Left ventricle myocardium inferior (tissue), 1 donor: ENCODE measurements around the gene SAG. TPM values are rescaled to one million over a fixed set of nuclear protein-coding genes. Genes with fewer than 3 reads are reported as not detected.

ENCODE experiments used
- DNase-seq: peaks from one replicate; pipeline ENCODE4 v3.0.0-alpha.2; 2020
- H3K27ac ChIP-seq: fragments of 200-600 bp; replicated peaks from 2 replicates; pipeline ENCODE4 v1.8.0; 2021
- H3K27me3 ChIP-seq: fragments of 200-600 bp; 2 replicates; pipeline ENCODE4 v1.8.0; 2021; ENCODE audit warnings: low read depth
- H3K36me3 ChIP-seq: fragments of 200-600 bp; 2 replicates; pipeline ENCODE4 v1.8.0; 2021
- H3K4me1 ChIP-seq: fragments of 200-600 bp; 2 replicates; pipeline ENCODE4 v1.8.0; 2021
- H3K4me3 ChIP-seq: fragments of 200-600 bp; 2 replicates; pipeline ENCODE4 v1.8.0; 2021; ENCODE audit warnings: mild to moderate bottlenecking, moderate library complexity
- H3K9me3 ChIP-seq: fragments of 200-600 bp; replicated peaks from 2 replicates; pipeline ENCODE4 v1.8.0; 2021
- CTCF ChIP-seq: fragments of 200-600 bp; IDR thresholded peaks from 2 replicates; pipeline ENCODE4 v1.8.0; 2021; ENCODE audit warnings: antibody characterized with exemption, mild to moderate bottlenecking, borderline replicate concordance
- intact Hi-C: fragments of 100-400 bp; cut with micrococcal nuclease; formaldehyde crosslinking; loops from one replicate; pipeline ENCODE4 v1.11.0; 2022
- long read RNA-seq: library from polyadenylated mRNA; unstranded; transcript quantifications from one replicate; pipeline ENCODE4 v2.0.0, GENCODE V29; 2021
- total RNA-seq: library from RNA; stranded (reverse); fragmentation: NEBNext Ultra II Directional; extraction: Animal tissue kit (Norgen Biotek cat#: 25700); gene quantifications from one replicate; pipeline ENCODE4 v1.2.1, GENCODE V29; 2021
- donor health status: DM: no; HTN: yes; CAD: no; lungs with severe emphysema.

SAG gene
- total RNA-seq = not detected
- long read RNA-seq = 0 reads

DNA sequence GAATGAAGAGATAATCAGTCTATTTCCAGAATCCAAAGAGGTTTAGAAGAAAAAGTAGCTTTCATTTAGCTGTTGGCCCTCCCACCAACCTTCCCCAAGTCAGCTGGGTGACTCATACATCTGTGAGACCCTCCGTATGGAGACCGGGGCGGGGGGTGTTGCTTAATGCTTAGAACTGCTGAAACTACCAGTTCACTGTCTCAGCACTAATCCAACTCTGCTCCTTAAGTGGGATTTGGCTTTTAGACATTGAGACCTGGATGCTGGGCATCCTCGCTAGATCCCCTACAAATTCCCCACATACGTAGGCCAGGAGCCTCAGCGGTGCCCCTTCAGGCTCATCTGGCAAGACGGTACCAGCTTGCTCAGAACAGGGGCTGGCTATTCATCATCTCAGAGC, at the start of gene SAG:
SAG (plus strand) TSS at position 252 of the 400 bp plus-strand sequence. CDS start 1,374 bp downstream, outside the sequence.
- Histone ChIP-seq H3K27ac (no peak within 1 kb of the TSS), H3K4me1 (no peaks in the 10 kb centered on the region), H3K4me3 (no peak within 1 kb of the TSS), H3K9me3 (no peaks in the 10 kb centered on the region), H3K36me3 (no peaks in the 10 kb centered on the region), H3K27me3 (no peaks in the 10 kb centered on the region)
- intact Hi-C loops = no loop called here
- no peak for DNase-seq
- TF ChIP-seq CTCF = no peak

- intact Hi-C loops = no loop called here
- Histone ChIP-seq H3K4me3 (no peak overlapping the region), H3K27ac (no peak overlapping the region), H3K4me1 (peaks cover 17% of the 10 kb centered on the region), H3K36me3 (peaks cover 80% of the 10 kb centered on the region), H3K27me3 (no peaks in the 10 kb centered on the region), H3K9me3 (no peaks in the 10 kb centered on the region)
- DNase-seq = no peak
- no peak for TF ChIP-seq CTCF
These were observed 49.4 kb upstream of the SAG start for GRCh38 chr2:233258211-233258610.

- no peak for TF ChIP-seq CTCF
- intact Hi-C loops = no loop called here
- H3K27me3 ChIP-seq = no peaks in the 10 kb centered on the region
- no peak overlapping the region for H3K4me3 ChIP-seq
- no peak for DNase-seq
- H3K9me3 ChIP-seq = no peaks in the 10 kb centered on the region
- peaks cover 90% of the 10 kb centered on the region for H3K36me3 ChIP-seq
- no peak overlapping the region for H3K27ac ChIP-seq
- peaks cover 2% of the 10 kb centered on the region for H3K4me1 ChIP-seq
These were observed 47.9 kb upstream of the SAG start for GRCh38 chr2:233259730-233260129.

GRCh38 chr2:233260661-233261060, 47.0 kb upstream of the SAG start:
- TF ChIP-seq CTCF = no peak
- no peak for DNase-seq
- peaks cover 99% of the 10 kb centered on the region for H3K36me3 ChIP-seq
- intact Hi-C loops = no loop called here
- no peaks in the 10 kb centered on the region for H3K27me3 ChIP-seq
- H3K4me3 ChIP-seq = no peak overlapping the region
- H3K4me1 ChIP-seq = no peaks in the 10 kb centered on the region
- no peaks in the 10 kb centered on the region for H3K9me3 ChIP-seq
- no peak overlapping the region for H3K27ac ChIP-seq

GRCh38 chr2:233261819-233262555, 45.6 kb upstream of the SAG start:
- no peak for DNase-seq
- Histone ChIP-seq H3K9me3 (no peaks in the 10 kb centered on the region), H3K27me3 (no peaks in the 10 kb centered on the region), H3K27ac (no peak overlapping the region), H3K36me3 (peaks cover 99% of the 10 kb centered on the region), H3K4me1 (no peaks in the 10 kb centered on the region), H3K4me3 (no peak overlapping the region)
- TF ChIP-seq CTCF = no peak
- intact Hi-C loops = no loop called here
